ENCODE data around the gene NBPF20. TPM values are rescaled to one million over a fixed set of nuclear protein-coding genes. Genes with fewer than 3 reads are reported as not detected.

NBPF20 gene
- total and polyA plus RNA-seq, 2 experiments from 2014 or later: 1.3 to 4.0 TPM

Small RNA genes lying within 50 kb of the gene (small RNA-seq; reads per million reads assigned to genes)
- gene RF00003: 1.3 reads per million, percentile 79 among the genes with 10 or more reads in this experiment

Other genes starting within 250 kb of the NBPF20 start
- not detected in 2 replicates for gene PPIAL4D, start 183.4 kb downstream of the NBPF20 start, total RNA-seq
- not detected in 2 replicates for gene PPIAL4D, start 183.4 kb downstream of the NBPF20 start, polyA plus RNA-seq
- 35.9 and 39.7 TPM in 2 replicates for gene GPR89A, start 182.4 kb upstream of the NBPF20 start, total RNA-seq
- 29.5 and 31.9 TPM in 2 replicates for gene GPR89A, start 182.4 kb upstream of the NBPF20 start, polyA plus RNA-seq

Measured in hepatocyte (in vitro differentiated cells).